ENCODE data around the gene ZBTB20. TPM values are rescaled to one million over a fixed set of nuclear protein-coding genes. Genes with fewer than 3 reads are reported as not detected.

ZBTB20 gene
- total RNA-seq, 1 donor from 2014 or later: 21.4 TPM

- H3K79me2 ChIP-seq (ENCODE audit: insufficient read depth, low read length): peaks cover 7% of the 10 kb centered on the region
- DNase-seq (ENCODE audit: low read depth) (no peak), FAIRE-seq (no peak)
- no peaks in the 10 kb centered on the region for H3K27me3 Mint-ChIP-seq (ENCODE audit: low read depth, unreplicated experiment)
- H3K4me3 Mint-ChIP-seq (ENCODE audit: unreplicated experiment): no peak overlapping the region
- H3K27ac ChIP-seq (ENCODE audit: low read depth, low read length): no peak overlapping the region
- TF ChIP-seq EZH2 (IDR thresholded peaks at IDR 0.05; ENCODE audit: insufficient read depth, low read length): no peak
- no peak overlapping the region for H3K4me2 ChIP-seq (ENCODE audit: low read length)
- no peak overlapping the region for H3K4me3 ChIP-seq (ENCODE audit: insufficient read depth, low read depth, low read length)
- no peaks in the 10 kb centered on the region for H3K9me3 Mint-ChIP-seq (ENCODE audit: unreplicated experiment)
- no peaks in the 10 kb centered on the region for H3K27me3 ChIP-seq (ENCODE audit: insufficient read depth, low read length)
- H3K4me1 ChIP-seq (ENCODE audit: insufficient read depth, low read length): no peaks in the 10 kb centered on the region
- peaks cover 50% of the 10 kb centered on the region for H4K20me1 ChIP-seq (ENCODE audit: insufficient read depth, low read length)
- H3K4me1 Mint-ChIP-seq (ENCODE audit: low read depth, unreplicated experiment): peaks cover 24% of the 10 kb centered on the region
- no peaks in the 10 kb centered on the region for H3K36me3 ChIP-seq (ENCODE audit: insufficient read depth, low read length)
- peaks cover 2% of the 10 kb centered on the region for H3K36me3 Mint-ChIP-seq (ENCODE audit: low read depth, unreplicated experiment)
- H3K9me3 ChIP-seq (ENCODE audit: insufficient read depth, low read depth, low read length): no peaks in the 10 kb centered on the region
- no peak overlapping the region for H3K9ac ChIP-seq (ENCODE audit: low read length)
- no peak overlapping the region for H3K27ac Mint-ChIP-seq (ENCODE audit: unreplicated experiment)
- H2AFZ ChIP-seq (ENCODE audit: low read depth, low read length): no peak overlapping the region
Observed at GRCh38 chr3:114432310-114432709, 714.8 kb downstream of the ZBTB20 start.

- Mint-ChIP-seq H3K27ac (ENCODE audit: unreplicated experiment) (no peak overlapping the region), H3K27me3 (ENCODE audit: low read depth, unreplicated experiment) (no peaks in the 10 kb centered on the region), H3K36me3 (ENCODE audit: low read depth, unreplicated experiment) (no peaks in the 10 kb centered on the region), H3K4me3 (ENCODE audit: unreplicated experiment) (no peak overlapping the region), H3K9me3 (ENCODE audit: unreplicated experiment) (no peaks in the 10 kb centered on the region), H3K4me1 (ENCODE audit: low read depth, unreplicated experiment) (peaks cover 10% of the 10 kb centered on the region)
- Histone ChIP-seq H3K36me3 (ENCODE audit: insufficient read depth, low read length) (no peaks in the 10 kb centered on the region), H3K27me3 (ENCODE audit: insufficient read depth, low read length) (no peaks in the 10 kb centered on the region), H3K79me2 (ENCODE audit: insufficient read depth, low read length) (peaks cover 15% of the 10 kb centered on the region), H3K9ac (ENCODE audit: low read length) (no peak overlapping the region), H3K4me2 (ENCODE audit: low read length) (no peak overlapping the region), H3K4me3 (ENCODE audit: insufficient read depth, low read depth, low read length) (no peak overlapping the region), H3K27ac (ENCODE audit: low read depth, low read length) (no peak overlapping the region), H3K9me3 (ENCODE audit: insufficient read depth, low read depth, low read length) (no peaks in the 10 kb centered on the region), H4K20me1 (ENCODE audit: insufficient read depth, low read length) (peaks cover 50% of the 10 kb centered on the region), H2AFZ (ENCODE audit: low read depth, low read length) (no peak overlapping the region), H3K4me1 (ENCODE audit: insufficient read depth, low read length) (no peaks in the 10 kb centered on the region)
- FAIRE-seq (no peak), DNase-seq (ENCODE audit: low read depth) (no peak)
- TF ChIP-seq CTCF (IDR thresholded peaks at IDR 0.05; ENCODE audit: insufficient read depth, low read depth, low read length): no peak
- TF ChIP-seq EZH2 (IDR thresholded peaks at IDR 0.05; ENCODE audit: insufficient read depth, low read length): no peak
Observed at GRCh38 chr3:114428044-114428595, 719.0 kb downstream of the ZBTB20 start.

- Histone ChIP-seq H3K36me3 (ENCODE audit: insufficient read depth, low read length) (no peaks in the 10 kb centered on the region), H3K4me3 (ENCODE audit: insufficient read depth, low read depth, low read length) (no peak overlapping the region), H3K79me2 (ENCODE audit: insufficient read depth, low read length) (peaks cover 19% of the 10 kb centered on the region), H3K4me2 (ENCODE audit: low read length) (no peak overlapping the region), H3K9ac (ENCODE audit: low read length) (no peak overlapping the region), H3K27ac (ENCODE audit: low read depth, low read length) (no peak overlapping the region), H3K4me1 (ENCODE audit: insufficient read depth, low read length) (no peaks in the 10 kb centered on the region), H4K20me1 (ENCODE audit: insufficient read depth, low read length) (peaks cover 50% of the 10 kb centered on the region), H3K27me3 (ENCODE audit: insufficient read depth, low read length) (no peaks in the 10 kb centered on the region), H2AFZ (ENCODE audit: low read depth, low read length) (no peak overlapping the region), H3K9me3 (ENCODE audit: insufficient read depth, low read depth, low read length) (no peaks in the 10 kb centered on the region)
- H3K4me3 Mint-ChIP-seq (ENCODE audit: unreplicated experiment): no peak overlapping the region
- H3K36me3 Mint-ChIP-seq (ENCODE audit: low read depth, unreplicated experiment): no peaks in the 10 kb centered on the region
- no peak overlapping the region for H3K27ac Mint-ChIP-seq (ENCODE audit: unreplicated experiment)
- DNase-seq (ENCODE audit: low read depth): no peak
- TF ChIP-seq EZH2 (IDR thresholded peaks at IDR 0.05; ENCODE audit: insufficient read depth, low read length) (no peak), CTCF (IDR thresholded peaks at IDR 0.05; ENCODE audit: insufficient read depth, low read depth, low read length) (no peak)
- peaks cover 6% of the 10 kb centered on the region for H3K4me1 Mint-ChIP-seq (ENCODE audit: low read depth, unreplicated experiment)
- H3K27me3 Mint-ChIP-seq (ENCODE audit: low read depth, unreplicated experiment): no peaks in the 10 kb centered on the region
- peak; percentile 54 for FAIRE-seq
- H3K9me3 Mint-ChIP-seq (ENCODE audit: unreplicated experiment): no peaks in the 10 kb centered on the region
Observed at GRCh38 chr3:114427285-114428043, 719.6 kb downstream of the ZBTB20 start.
